GM21367 (cell line): ENCODE measurements around the gene RAMACL.
"Not testable (repeated sequence)": the region's sequence is repeated elsewhere in the genome, so short reads cannot be mapped to it uniquely, and the experiment has no call there.

ENCODE experiments used
- ATAC-seq: cut with Tn5 transposase; IDR thresholded peaks from one replicate; pipeline ENCODE4 v1.9.1; 2021; ENCODE audit not compliant: unreplicated experiment

The RAMACL gene

DNA sequence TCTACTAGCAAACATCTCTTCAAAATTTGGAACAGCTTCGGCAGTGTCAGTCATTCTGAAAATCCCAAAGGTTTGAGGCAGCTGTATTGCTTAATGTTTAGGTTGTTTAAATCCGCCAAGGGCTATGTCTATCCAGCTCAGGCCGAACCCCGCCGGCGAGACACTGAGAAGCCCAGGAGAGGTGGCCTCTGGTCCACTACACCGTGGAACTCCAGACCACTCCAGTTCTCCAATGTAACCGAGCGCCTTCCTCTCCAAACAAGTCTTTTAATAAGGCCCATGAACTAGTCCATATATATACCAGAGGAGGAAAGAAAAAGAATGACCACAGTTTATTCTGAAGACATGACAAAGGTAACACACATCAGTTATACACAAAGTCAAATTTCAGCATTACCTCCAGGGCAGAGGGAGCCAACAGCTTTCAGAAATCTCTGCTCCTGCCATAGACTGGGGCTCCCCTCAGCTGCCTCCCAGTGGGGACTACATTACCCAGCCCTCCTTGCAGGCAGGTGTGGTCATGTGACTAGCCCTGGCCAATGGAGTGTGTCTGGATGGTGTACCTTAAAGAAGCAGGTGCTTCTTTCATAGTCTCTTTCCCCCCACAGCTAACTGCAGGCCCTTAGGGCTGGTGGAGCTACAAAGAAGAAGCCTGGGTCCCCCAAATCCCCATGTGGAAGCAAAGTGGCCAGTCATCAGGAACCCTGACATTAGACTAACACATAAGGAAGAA, at the start of gene RAMACL:
Gene RAMACL (minus strand): TSS at position 255 of the 733 bp plus-strand sequence. CDS start 201 bp downstream, at position 54.
- ATAC-seq, result peak; percentile 74

DNA sequence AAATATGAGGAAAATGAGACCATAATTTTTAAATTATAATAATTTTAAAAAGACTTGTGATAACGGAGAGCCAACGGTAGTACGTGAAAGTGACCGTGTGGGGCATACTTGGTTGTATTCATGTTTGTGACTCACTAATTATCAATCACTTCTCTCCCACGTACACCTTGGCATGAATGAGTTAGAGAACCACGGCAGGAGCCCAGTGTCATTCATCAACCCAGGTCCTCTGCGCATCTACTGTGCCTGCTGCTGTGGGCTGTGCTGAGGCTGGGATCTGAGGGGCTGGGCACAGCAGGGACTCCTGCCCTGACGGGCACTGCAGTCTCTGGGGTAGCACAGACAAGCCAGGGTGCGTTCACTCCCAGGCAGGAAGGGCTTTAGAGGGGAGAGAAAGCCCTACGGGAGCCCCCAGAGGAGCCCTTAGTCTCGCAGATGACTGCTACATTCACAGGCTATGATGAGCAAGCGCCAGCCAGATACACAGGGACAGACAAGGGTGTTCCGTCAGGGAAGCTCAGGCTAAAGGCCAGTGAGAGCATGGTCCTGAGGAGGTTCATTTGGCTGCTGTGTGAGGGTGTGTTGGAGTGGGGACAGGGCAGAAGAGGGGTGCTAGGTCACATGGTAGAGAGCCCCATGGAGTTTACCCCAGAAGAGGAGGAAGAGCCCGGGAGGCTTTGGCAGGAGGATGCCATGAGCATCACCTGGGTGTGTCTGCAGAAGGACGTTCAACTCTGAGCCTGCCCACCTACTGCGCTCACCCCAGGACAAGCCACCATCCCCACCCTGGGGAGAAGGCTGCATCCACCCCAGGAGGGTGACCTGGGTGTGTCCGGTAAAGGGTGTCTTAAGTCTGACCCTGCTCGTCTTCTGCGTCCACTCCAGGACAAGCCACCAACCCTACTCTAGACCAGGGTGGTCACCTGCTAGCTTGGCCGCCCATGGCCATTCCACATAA, 48.8 kb upstream of the RAMACL start:
- no peak for ATAC-seq

DNA sequence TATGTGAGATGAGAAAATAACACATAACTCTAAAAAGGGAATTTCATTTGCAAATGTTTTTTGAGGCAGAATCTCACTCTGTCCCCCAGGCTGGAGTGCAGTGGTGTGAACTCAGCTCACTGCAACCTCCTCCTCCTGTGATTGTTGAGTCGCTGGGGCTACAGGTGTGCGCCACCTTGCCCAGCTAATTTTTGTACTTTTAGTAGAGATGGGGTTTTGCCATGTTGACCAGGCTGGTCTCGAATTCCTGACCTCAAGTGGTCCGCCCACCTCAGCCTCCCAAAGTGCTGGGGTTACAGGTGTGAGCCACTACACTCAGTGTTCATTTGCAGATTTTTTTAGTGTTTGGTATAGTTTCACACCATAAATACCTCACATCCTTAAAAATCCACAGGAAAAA, 48.1 kb upstream of the RAMACL start:
- not testable (repeated sequence) for ATAC-seq

DNA sequence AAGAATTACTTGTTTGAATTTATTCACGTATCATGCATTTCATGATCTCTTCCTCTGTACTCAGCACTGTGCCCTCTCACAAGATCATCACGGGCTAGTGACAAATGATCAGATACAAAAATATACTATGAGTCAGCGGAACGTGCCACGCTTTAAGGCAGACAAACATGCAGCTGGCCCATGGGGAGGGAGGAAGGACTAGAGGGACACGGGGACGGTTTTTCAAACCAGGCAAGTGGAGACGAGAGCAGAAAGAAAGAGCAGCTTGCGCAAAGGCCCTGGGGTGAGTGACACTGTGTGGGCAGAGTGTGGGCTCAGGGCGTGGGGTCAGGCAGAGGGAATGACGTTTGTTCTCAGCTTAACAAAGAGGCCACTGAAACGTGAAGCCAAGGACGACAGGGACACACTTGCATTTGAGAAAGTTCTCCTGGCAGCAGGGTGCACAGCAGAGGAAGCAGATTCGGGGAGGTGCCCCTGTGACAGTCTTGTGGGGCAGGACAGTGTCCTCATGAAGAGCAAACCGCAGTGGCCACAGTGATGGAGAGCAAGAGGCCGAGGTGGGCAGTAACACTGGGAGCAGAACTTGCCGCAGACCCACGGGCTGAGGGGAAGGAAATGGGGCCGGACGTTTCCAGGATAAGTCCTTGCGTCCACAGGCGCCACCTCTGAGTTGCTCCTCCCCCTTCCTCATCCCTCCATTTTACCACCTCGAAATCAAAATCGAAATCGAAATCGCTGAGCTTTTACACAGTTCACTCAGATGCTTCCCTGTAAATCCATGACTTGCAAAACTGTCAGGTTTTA, 47.5 kb upstream of the RAMACL start:
- ATAC-seq, result no peak

DNA sequence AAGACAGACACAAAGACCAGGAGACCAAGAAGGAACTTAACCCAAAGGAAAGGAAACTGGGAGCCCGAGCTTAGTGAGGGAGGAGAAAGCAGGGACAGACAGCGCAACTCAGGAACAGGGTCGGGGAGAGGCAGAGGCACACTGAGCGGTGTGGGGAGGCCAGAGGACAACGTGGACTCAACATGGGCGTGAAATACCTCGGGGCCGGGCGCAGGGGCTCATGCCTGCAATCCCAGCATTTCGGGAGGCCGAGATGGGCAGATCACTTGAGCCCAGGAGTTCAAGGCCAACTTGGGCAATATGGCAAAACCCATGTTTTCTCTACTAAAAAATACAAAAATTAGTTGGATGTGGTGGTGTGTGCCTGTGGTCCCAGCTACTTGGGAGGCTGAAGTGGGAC, 46.3 kb upstream of the RAMACL start:
- no peak for ATAC-seq

DNA sequence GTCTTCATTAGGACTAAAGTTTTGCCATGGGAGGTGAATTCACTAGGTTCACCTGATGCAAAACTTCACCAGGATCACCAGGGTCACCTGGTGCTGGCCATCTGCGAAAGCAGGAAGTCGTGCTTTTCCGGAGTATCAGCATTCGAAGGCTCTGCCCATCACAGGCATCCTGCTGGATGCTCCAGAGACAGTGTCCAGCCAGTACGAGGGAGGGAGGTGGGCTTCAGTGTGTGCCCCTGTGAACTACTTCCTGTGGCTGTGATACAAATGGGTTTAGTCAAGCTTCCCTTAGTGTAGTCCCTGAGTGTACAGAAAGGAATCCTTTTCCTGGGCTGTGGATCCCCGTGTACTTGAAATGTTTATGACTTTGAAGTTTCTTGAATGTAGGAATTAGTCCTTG, 44.0 kb upstream of the RAMACL start:
- ATAC-seq, result no peak

DNA sequence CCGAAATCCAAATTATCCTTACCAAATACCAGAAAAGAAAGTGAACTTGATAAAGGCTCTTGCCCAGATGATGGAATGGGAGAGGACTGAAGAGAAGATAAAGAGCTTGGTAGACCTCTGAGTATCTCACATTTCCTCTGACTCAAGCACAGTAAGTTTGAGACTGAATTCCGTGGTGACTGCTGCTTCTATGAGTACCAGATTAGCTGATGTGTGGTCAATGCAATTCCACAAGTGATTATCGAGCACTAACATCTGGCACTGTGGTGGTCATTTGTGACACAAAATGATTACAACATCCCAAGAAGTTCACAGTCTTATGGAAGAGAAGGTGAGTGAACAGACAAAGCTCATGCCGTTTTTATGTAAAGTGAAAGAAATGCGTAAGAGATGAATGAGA, 43.1 kb upstream of the RAMACL start:
- ATAC-seq, result no peak

DNA sequence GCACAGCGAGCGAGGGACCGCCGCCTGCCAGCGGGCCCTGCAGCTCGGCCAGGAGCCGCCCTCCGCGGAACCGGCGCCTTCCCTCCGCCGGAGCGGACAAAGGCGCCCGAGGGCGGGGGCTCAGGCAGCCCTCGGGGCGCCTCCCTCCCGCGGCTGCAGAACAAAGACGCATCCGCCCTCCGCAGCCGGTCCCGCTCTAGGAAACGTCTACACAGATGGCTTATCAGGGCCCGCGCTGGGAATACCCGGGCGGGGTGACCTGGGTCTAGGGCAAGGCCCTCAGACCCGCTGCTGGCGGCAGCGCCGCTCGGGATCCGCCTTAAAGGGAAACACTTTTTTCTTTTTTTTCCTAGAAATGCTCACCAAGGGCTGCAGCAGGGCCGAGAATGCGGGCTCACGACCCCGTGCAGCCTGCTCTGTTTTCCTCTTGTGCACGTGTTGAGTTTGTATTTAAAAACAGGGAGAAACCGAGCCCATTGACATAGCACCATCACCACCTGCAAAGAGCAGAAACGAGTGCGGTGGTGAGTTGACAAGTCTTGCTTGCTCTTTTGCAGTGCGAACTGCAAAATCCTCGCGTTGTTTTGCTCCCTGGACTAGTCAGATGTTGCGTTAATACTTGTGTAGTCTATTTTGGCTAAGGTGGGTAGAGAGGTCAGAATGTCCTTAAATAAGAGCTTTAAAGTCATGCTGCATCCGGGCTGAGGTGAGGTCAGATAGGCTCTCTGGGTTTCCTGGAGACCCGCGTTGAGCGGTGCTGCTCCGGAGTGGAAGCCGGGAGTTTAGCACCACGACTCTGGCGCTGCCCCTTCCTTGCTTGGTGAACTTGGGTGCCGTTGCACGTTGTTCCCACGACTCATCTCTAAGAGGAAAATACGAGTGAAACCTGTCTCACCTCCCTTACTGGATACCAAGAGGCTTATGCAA, 41.7 kb upstream of the RAMACL start:
- ATAC-seq, result peak; percentile 20

DNA sequence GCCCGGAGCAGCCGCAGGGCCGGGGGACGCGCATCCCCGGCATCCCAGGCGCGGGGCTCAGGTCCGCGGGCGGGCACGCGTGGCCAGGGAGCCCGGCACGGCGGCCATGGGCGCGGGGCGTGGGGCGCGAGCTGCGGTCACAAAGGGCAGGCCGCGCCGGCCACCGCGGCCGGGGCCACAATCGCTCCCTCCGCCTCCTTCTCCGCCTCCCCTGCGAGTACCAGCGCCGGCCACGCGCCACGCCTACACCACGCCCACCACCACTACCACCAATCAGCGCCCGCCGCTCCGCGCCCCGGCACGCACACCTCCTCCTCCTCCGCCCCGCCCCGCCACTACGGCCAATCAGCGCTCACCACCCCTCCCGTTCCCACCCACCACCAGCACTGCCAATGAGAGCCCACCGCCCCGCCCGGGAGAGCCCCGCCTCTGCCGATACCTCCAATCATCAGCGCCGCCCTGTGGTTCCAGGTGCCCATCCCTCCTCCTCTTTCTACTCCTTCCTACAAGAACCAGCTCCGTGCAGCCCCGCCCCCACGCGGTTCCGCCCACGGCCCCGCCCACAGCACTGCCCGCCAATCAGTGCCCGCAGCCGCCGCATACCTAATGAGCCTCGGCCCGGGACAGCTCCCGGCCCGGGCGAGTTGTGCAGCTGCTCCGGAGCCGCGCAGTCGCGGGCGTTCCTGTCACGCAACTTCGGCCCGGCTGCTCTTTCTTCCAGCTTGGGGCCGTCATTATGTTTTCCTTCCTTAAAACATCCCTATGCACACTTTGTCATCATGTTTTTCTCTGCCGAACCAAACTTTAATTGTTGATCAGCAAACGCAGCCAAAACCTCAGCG, 40.8 kb upstream of the RAMACL start, which contains the start of gene RPS6KA2:
Gene RPS6KA2 (minus strand): TSS at position 219 of the 842 bp plus-strand sequence. CDS start 232 bp downstream, outside the sequence.
- peak; percentile 85 for ATAC-seq

DNA sequence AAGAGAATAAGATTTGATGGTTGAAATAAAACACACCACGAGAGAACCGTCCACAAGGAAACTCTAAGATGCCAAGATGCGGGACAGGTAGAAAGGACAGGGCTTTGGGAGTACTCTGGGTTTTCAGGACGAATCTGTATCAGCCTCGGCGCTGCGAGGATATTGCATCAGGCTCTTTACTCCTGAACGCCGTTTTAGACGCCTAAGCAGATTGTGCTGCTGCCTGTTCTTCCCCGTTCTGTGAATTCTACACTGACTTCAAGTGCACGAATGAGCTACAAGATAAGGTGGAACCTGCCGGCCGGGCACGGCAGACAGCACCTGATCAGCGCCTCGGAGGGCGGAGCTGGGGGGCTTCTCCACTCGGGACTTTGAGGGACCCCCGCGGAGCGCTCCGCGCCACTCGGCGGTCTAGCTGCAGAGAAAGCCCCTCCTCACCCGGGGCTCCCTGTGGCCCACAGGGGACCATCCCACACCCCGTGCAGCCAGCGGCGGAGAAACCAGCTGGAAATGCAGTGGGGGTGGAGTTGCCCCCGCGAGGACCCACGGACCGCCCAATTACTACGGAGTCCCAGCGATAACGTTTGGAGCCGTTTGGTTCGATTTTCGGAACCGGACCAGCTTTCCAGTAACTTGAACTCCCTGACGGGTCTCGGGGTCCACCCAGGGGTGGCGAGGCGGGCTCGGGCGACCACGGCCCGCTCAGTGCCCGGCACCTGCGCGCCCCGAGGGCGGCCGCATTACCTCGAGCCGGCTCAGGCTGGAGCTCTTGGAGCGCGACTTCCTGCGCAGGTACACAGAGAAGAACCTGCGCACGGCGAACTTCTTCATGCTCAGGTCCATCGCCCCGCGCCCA, 39.9 kb upstream of the RAMACL start:
- no peak for ATAC-seq

DNA sequence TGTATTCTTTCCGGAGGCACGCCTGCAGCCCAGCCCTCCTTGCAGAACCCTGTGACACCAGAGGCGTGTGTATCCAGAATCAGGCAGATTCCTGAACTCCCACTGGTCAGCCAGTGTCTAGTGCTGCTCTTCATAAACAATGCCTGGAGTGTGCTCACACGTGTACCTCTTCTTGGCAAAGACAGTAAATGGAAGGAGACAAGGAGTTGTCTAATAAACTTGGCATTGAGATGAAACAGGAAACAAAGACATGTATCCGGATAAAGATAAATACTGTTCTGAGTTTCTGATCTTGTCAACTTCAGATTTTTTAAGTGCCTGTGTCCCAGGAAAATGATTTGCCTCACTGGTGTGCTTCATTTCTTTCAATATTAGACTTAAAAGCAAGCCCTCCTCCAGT, 38.9 kb upstream of the RAMACL start:
- no peak for ATAC-seq

DNA sequence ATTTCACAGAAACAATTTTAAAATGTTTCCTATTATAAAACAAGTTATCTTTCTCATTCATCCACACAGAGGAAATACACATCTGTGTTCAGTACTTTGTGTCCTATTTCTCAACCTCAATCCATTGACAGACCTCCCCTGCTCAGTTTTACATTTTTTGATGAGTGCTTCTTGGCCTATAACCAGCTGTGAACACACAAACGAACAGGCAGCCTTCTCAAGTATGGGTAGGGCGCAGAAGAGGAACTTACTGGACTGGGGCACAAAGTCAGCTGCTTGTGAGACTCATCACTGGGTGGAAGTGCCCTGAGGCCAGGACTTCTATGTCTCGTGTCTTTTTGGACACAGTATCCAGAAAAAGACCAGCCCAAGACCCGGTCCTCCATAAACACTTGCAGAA, 37.8 kb upstream of the RAMACL start:
- no peak for ATAC-seq

DNA sequence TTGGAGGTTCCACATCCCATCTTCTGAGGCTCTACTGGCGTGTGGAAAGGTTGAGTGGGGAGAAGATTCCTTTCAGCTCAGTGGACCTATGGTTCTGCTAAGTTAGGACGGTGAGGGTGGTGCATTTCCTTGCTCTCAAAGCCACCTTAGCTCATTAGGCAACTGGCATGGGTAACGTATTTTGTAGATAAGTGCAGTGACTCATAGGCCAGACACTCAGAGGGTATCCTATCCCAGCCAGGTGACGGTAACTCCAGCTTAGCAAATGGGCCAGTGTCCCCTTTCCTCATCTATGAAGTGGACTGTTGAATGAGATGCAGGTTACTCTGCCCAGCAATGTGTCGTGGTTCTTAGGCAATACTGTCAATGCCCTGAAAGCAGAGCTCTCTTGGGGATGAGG, 36.8 kb upstream of the RAMACL start:
- ATAC-seq, result no peak

DNA sequence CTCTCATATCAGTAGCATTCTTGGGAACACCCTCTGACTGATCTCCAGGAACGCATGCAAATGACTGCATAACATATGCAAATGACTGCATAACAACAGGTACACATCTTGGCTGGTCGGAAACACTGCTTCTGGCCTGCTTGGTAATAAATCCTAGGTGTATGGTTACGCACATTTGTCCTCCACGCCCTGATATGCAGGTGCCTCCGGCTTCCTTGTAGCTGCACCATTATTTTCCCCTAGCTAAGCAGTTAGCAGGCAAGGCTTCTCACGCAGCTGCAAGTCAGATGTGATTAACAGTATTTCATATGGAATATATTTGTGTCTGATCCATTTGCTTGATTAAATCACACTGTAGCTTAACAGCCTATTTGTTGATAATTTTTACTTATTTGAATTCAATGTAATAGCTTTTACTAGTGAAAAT, 34.6 kb upstream of the RAMACL start:
- no peak for ATAC-seq

DNA sequence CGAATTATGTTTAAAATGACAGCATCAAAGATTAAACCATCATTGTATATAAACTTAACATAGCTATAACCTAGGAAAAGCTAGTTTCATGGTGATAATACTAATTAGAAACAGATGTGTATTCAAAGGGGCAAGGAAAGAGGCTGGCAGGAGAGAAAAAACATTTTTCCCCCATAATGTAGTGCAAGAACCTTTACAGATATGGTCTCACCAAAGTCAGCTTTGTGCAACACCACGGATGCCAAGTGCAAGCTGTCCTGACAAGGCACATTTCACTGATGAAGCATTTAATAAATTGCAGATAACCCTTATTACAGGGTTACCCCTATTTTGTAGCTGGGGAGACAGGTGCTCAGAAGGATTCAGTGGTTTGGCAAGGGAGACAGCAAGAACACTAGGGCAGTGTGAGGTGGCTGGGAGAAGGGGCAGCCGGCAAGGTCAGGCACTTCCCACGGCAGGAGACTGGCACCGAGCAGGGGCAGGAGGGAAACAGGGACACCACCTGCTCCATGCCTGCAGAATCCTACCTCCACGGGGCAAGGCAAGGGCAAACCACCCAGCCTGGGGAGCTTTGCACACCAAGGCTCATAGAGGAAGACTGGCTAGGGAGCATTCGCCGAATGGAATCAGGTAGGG, 34.1 kb upstream of the RAMACL start:
- no peak for ATAC-seq

DNA sequence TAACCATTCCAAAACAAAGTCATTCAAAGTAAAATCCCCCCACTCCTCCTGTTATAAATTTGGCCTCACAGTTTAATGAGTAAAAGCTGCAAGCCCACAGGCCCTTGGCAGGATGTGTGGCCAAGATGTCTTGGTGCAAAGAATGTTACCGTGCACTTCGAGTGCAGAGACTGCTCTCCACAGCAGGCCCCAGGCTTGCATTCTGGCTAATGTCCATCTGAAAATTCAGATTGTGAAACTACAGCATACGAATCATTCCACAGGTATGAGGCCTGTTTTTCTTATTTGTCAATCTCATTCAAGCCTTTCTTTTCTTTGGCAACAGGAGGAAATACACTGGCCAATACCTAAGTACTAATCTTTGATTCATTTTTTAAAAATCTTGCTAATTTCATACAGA, 33.4 kb upstream of the RAMACL start:
- no peak for ATAC-seq

DNA sequence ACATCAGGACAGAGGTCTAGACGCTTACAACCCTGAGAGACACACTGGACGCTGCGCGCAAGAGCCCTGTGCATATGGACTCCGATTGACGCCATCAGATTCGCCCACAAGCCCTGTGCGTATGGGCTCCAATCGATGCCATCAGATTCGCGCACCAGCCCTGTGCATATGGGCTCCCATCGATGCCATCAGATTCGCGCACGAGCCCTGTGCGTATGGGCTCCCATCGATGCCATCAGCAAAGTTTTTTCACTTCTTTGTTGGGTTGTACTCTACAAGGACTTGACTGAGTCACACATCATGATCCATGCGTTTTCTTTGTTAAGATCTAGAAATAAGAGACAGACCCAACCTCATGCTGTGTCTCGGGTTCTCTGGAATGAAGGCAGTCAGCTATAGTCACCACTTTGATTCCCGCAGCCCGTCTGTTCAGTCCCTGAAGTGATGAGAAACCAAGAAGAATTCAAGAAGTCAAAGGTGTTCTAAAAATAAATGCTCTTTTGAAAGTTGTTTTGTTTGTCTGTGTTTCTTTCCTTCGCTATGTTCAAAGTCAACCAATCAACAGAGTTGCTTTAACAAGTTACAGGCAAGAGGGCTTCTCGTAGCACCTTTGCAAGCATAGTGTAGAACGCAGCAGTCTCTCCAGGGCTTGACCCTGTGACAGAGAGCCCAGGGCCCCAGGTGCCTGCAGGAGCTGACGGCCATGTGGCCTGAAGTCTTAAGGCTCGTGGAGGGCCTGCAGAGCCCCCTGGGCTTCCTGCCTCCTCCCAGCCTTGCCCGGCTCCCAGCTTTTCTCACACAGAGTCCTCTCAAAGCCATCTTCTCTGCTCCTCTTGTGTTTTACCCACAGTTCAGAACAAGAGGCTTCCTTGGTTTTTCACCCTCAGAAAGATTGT, 32.6 kb upstream of the RAMACL start:
- ATAC-seq, result no peak
